DOHH2 (cell line): ENCODE results near the gene PACRG.

Experiments
- H3F3A ChIP-seq: fragments of 200-600 bp; sonication (generic), shearing (Covaris generic); 2 replicates; pipeline ENCODE4 v1.6.0; 2016; ENCODE audit warnings: antibody characterized with exemption, mild to moderate bottlenecking; ENCODE audit not compliant: control insufficient read depth, insufficient read depth
- H3K27ac ChIP-seq: fragments of 200-600 bp; sonication (generic); 2 replicates; pipeline ENCODE4 v1.5.1; 2014; ENCODE audit warnings: low read depth, mild to moderate bottlenecking, low read length, moderate library complexity
- H3K27me3 ChIP-seq: fragments of 200-600 bp; sonication (generic); 2 replicates; pipeline ENCODE4 v1.6.1; 2014; ENCODE audit warnings: mild to moderate bottlenecking, low read length, mixed read lengths; ENCODE audit not compliant: control insufficient read depth
- H3K36me3 ChIP-seq: fragments of 200-600 bp; sonication (generic); 2 replicates; pipeline ENCODE4 v1.6.1; 2014; ENCODE audit warnings: mild to moderate bottlenecking, low read length, moderate library complexity, mixed read lengths; ENCODE audit not compliant: control insufficient read depth
- H3K4me1 ChIP-seq: fragments of 200-600 bp; sonication (generic); 2 replicates; pipeline ENCODE4 v1.6.1; 2014; ENCODE audit warnings: mild to moderate bottlenecking, low read length, mixed read lengths; ENCODE audit not compliant: control insufficient read depth
- H3K4me2 ChIP-seq: fragments of 200-600 bp; sonication (generic); 2 replicates; pipeline ENCODE4 v1.6.0; 2014; ENCODE audit warnings: mild to moderate bottlenecking, low read length, moderate library complexity
- H3K4me3 ChIP-seq: fragments of 200-600 bp; sonication (generic); 2 replicates; pipeline ENCODE4 v1.5.1; 2014; ENCODE audit warnings: mild to moderate bottlenecking, low read length, mixed read lengths
- H3K79me2 ChIP-seq: fragments of 200-600 bp; sonication (generic); 2 replicates; pipeline ENCODE4 v1.6.1; 2014; ENCODE audit warnings: mild to moderate bottlenecking, low read length, mixed read lengths; ENCODE audit not compliant: control insufficient read depth
- H3K9me2 ChIP-seq: fragments of 200-600 bp; sonication (generic); replicated peaks from 2 replicates; pipeline ENCODE4 v1.6.1; 2014; ENCODE audit warnings: mild to moderate bottlenecking, low read length, mixed read lengths; ENCODE audit not compliant: control insufficient read depth
- H3K9me3 ChIP-seq: fragments of 200-600 bp; sonication (generic); 2 replicates; pipeline ENCODE4 v1.6.1; 2014; ENCODE audit warnings: antibody characterized with exemption, low read length, mixed read lengths; ENCODE audit not compliant: control insufficient read depth, insufficient read depth
- H4K20me1 ChIP-seq: fragments of 200-600 bp; sonication (generic); 2 replicates; pipeline ENCODE4 v1.6.0; 2014; ENCODE audit warnings: low read depth, mild to moderate bottlenecking, antibody characterized with exemption, low read length, moderate library complexity; ENCODE audit not compliant: control insufficient read depth, insufficient read depth
- EZH2phosphoT487 ChIP-seq: fragments of 200-600 bp; sonication (generic); IDR thresholded peaks from 2 replicates; pipeline ENCODE4 v1.6.1; 2017; ENCODE audit warnings: borderline replicate concordance, mild to moderate bottlenecking, antibody characterized with exemption, low read length, moderate library complexity, mixed read lengths
- TF ChIP-seq, protein P1 (sequence below): fragments of 200-600 bp; sonication (generic); IDR thresholded peaks from one replicate; pipeline ENCODE4 v1.5.1; 2014; ENCODE audit warnings: antibody characterized with exemption, mild to moderate bottlenecking, low read depth, low read length; ENCODE audit not compliant: poor library complexity, severe bottlenecking

The PACRG gene

DNA sequence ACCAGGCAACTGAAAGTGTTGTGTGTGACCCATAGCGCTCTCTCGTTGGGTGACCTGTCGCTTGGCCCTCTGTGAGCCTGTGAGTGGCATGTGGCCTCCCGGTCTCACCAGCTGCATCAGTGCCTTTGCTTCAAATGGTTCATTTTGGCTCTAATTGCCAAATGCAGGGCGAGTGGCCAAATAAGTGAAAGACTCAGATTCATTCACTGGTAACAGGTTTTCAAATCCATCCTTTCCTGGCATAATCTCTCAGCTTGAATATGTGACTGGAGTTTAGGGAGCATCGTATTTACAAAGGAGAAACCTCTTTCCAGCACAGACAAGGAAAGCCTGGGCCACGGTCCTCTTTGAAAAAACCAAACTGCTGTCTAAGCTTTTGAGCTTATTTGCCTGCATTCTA, 365.1 kb downstream of the PACRG start:
- H3K9me3 ChIP-seq, result no peaks in the 10 kb centered on the region
- H3K4me1 ChIP-seq, result no peaks in the 10 kb centered on the region
- H3K36me3 ChIP-seq, result no peaks in the 10 kb centered on the region
- no peak overlapping the region for H3K4me2 ChIP-seq
- H4K20me1 ChIP-seq, result no peaks in the 10 kb centered on the region
- H3K4me3 ChIP-seq, result no peak overlapping the region
- no peaks in the 10 kb centered on the region for H3F3A ChIP-seq
- H3K27me3 ChIP-seq, result no peaks in the 10 kb centered on the region
- no peaks in the 10 kb centered on the region for H3K79me2 ChIP-seq
- H3K27ac ChIP-seq, result no peak overlapping the region
- no peaks in the 10 kb centered on the region for H3K9me2 ChIP-seq
- TF ChIP-seq, protein P1, sequence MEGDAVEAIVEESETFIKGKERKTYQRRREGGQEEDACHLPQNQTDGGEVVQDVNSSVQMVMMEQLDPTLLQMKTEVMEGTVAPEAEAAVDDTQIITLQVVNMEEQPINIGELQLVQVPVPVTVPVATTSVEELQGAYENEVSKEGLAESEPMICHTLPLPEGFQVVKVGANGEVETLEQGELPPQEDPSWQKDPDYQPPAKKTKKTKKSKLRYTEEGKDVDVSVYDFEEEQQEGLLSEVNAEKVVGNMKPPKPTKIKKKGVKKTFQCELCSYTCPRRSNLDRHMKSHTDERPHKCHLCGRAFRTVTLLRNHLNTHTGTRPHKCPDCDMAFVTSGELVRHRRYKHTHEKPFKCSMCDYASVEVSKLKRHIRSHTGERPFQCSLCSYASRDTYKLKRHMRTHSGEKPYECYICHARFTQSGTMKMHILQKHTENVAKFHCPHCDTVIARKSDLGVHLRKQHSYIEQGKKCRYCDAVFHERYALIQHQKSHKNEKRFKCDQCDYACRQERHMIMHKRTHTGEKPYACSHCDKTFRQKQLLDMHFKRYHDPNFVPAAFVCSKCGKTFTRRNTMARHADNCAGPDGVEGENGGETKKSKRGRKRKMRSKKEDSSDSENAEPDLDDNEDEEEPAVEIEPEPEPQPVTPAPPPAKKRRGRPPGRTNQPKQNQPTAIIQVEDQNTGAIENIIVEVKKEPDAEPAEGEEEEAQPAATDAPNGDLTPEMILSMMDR, result no peak
- no peak for TF ChIP-seq EZH2phosphoT487

DNA sequence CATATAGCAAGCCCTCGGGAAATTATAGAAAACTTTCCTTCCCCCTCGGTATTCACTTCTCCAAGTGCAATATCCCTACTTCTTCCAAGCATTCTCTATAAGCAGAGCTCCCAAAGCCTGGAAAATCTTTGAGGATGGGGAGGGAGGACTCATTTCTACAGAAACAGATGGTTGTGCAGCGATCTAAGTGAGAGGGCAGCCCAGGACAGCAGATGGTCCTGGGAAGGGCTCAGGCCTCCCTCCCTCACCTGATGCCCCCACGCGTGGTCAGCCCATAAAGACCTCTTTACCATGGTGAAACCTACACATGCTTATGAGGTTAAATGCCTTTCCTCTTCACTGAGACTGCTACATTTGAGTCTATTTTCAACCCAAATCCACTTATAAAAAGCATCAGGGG, 367.1 kb downstream of the PACRG start:
- H3K79me2 ChIP-seq, result no peaks in the 10 kb centered on the region
- no peak overlapping the region for H3K4me3 ChIP-seq
- TF ChIP-seq, protein P1, result no peak
- no peak for TF ChIP-seq EZH2phosphoT487
- H4K20me1 ChIP-seq, result no peaks in the 10 kb centered on the region
- H3K27ac ChIP-seq, result no peak overlapping the region
- no peaks in the 10 kb centered on the region for H3F3A ChIP-seq
- H3K4me2 ChIP-seq, result no peak overlapping the region
- no peaks in the 10 kb centered on the region for H3K9me2 ChIP-seq
- no peaks in the 10 kb centered on the region for H3K36me3 ChIP-seq
- H3K9me3 ChIP-seq, result no peaks in the 10 kb centered on the region
- no peaks in the 10 kb centered on the region for H3K27me3 ChIP-seq
- no peaks in the 10 kb centered on the region for H3K4me1 ChIP-seq

DNA sequence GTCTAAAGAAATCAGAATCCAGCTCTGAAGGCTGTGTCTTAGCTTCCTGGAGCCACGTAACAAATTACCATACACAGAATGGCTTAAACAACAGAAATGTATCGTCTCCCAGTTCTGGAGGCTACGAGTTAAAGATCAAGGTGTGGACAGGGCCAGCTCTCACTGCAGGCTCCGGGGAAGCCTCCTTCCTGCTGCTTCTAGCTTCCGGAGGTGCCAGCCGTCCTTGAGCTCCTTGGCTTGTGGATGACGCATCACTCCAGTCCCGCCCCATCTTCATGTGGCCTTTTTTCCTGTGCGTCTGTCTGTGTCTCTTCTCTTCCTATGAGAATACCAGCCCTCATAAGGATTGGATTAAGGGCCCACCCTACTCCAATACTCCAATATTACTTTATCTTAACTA, 367.6 kb downstream of the PACRG start:
- H3K79me2 ChIP-seq, result no peaks in the 10 kb centered on the region
- no peaks in the 10 kb centered on the region for H3F3A ChIP-seq
- no peaks in the 10 kb centered on the region for H3K9me2 ChIP-seq
- H3K27me3 ChIP-seq, result no peaks in the 10 kb centered on the region
- no peak overlapping the region for H3K4me3 ChIP-seq
- H4K20me1 ChIP-seq, result no peaks in the 10 kb centered on the region
- no peaks in the 10 kb centered on the region for H3K36me3 ChIP-seq
- no peak overlapping the region for H3K4me2 ChIP-seq
- H3K9me3 ChIP-seq, result no peaks in the 10 kb centered on the region
- no peak overlapping the region for H3K27ac ChIP-seq
- no peaks in the 10 kb centered on the region for H3K4me1 ChIP-seq
- no peak for TF ChIP-seq EZH2phosphoT487
- TF ChIP-seq, protein P1, result no peak

DNA sequence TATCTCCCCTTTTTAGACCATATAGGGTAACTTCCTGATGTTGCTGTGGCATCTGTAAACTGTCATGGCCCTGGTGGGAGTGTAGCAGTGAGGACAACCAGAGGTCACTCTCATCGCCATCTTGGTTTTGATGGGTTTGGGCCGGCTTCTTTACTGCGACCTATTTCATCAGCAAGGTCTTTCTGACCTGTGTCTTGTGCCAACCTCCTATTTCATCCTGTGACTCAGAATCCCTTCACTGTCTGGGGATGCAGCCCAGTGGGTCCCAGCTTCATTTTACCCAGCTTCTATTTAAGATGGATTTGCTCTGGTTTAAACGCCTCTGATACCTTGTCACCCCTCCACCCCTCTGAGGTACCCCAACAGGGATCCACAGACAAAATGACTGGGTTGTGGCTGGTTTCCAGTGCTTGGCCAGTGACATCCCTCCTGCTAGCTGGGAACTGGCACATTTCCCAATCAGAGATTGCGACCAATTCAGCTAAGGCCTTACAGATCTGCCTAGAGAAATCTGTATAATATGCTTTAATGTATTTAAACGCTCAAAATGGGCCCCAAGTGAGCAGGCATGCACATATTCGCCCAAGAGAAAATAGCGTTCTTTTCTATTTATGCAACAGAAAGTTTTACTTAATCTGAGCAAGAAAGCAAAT, 371.2 kb downstream of the PACRG start:
- no peaks in the 10 kb centered on the region for H3K9me2 ChIP-seq
- no peak overlapping the region for H3K4me3 ChIP-seq
- H3F3A ChIP-seq, result no peaks in the 10 kb centered on the region
- no peaks in the 10 kb centered on the region for H3K79me2 ChIP-seq
- no peaks in the 10 kb centered on the region for H3K9me3 ChIP-seq
- no peaks in the 10 kb centered on the region for H4K20me1 ChIP-seq
- no peak overlapping the region for H3K27ac ChIP-seq
- H3K36me3 ChIP-seq, result no peaks in the 10 kb centered on the region
- no peak for TF ChIP-seq EZH2phosphoT487
- TF ChIP-seq, protein P1, result no peak
- no peaks in the 10 kb centered on the region for H3K4me1 ChIP-seq
- H3K4me2 ChIP-seq, result no peak overlapping the region
- no peaks in the 10 kb centered on the region for H3K27me3 ChIP-seq
